GM18861 (cell line): ENCODE data around the gene CST11.

Experiments
- ATAC-seq: cut with Tn5 transposase; IDR thresholded peaks from one replicate; pipeline ENCODE4 v1.9.1; 2021; ENCODE audit not compliant: unreplicated experiment

CST11 gene

GRCh38 chr20:23454816-23455215 is 2.1 kb upstream of the CST11 start:
- ATAC-seq, result no peak

GRCh38 chr20:23453549-23454543 is 1.2 kb upstream of the CST11 start:
- no peak for ATAC-seq

- no peak for ATAC-seq
Observed at GRCh38 chr20:23451956-23452487, 654 bp downstream of the CST11 start.

GRCh38 chr20:23450877-23451276 is 1.8 kb downstream of the CST11 start:
- ATAC-seq, result no peak

- ATAC-seq, result no peak
Observed at GRCh38 chr20:23449421-23449820, 3.3 kb downstream of the CST11 start.

- ATAC-seq, result no peak
Observed at GRCh38 chr20:23448167-23448566, 4.5 kb downstream of the CST11 start.

GRCh38 chr20:23446505-23446904 is 6.2 kb downstream of the CST11 start:
- peak; percentile 60 for ATAC-seq

- no peak for ATAC-seq
Observed at GRCh38 chr20:23445596-23446217, 7.0 kb downstream of the CST11 start.

- ATAC-seq, result no peak
Observed at GRCh38 chr20:23444859-23445258, 7.8 kb downstream of the CST11 start.

GRCh38 chr20:23442436-23442835 is 10.2 kb downstream of the CST11 start:
- ATAC-seq, result no peak

- ATAC-seq, result peak; percentile 76
Observed at GRCh38 chr20:23441850-23442313, 10.8 kb downstream of the CST11 start.

GRCh38 chr20:23440004-23440403 is 12.7 kb downstream of the CST11 start:
- ATAC-seq, result no peak

GRCh38 chr20:23438661-23439060 is 14.0 kb downstream of the CST11 start:
- no peak for ATAC-seq

GRCh38 chr20:23437126-23437899 is 15.4 kb downstream of the CST11 start:
- ATAC-seq, result no peak

- ATAC-seq, result no peak
Observed at GRCh38 chr20:23436681-23437080, 16.0 kb downstream of the CST11 start.

- ATAC-seq, result no peak
Observed at GRCh38 chr20:23435626-23436539, 16.8 kb downstream of the CST11 start.

GRCh38 chr20:23434521-23435313 is 18.0 kb downstream of the CST11 start:
- ATAC-seq, result no peak

- ATAC-seq, result no peak
Observed at GRCh38 chr20:23433628-23434027, 19.0 kb downstream of the CST11 start.

GRCh38 chr20:23425129-23425528 is 27.5 kb downstream of the CST11 start:
- no peak for ATAC-seq
